GM18499 (cell line): Measurements from ENCODE around the gene RARRES2.
"Not testable (repeated sequence)": the region's sequence is repeated elsewhere in the genome, so short reads cannot be mapped to it uniquely, and the experiment has no call there.

Source experiments
- ATAC-seq: cut with Tn5 transposase; IDR thresholded peaks from one replicate; pipeline ENCODE4 v1.9.1; 2021; ENCODE audit warnings: moderate number of reproducible peaks; ENCODE audit not compliant: insufficient read depth, unreplicated experiment

Gene RARRES2

DNA sequence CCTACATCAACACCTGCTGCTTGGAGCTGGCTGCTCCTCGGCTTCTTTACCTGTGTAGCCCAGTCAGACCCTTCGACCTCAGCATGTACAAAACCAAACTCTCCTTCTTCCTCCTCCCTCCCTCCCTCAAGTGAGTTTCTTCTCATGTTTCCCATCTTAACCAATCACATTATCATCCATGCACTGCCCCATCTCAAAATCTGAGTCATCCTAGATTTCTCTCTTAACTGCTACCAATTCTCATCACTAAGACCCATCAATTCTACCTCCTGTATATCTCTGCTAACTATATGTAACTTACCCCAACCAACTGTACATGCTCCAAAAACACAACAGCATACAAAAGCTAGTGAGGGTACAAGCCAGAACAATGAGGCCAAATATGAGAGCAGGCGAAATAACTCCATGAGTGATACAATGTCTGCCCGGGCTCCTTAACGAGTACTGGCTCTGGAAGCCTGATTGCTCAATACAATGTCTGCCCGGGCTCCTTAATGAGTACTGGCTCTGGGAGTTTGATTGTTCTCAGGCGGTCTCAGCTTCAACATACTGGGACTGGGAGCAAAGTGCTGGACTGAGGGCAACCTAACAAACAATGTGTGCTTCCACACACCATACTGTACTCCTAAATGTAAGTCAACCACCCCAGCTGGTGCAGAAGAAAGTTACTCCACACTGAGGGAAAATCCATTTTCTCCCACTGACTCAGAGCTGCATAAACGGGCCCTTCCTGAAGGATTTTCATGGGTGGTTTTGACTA, 36.8 kb downstream of the RARRES2 start:
- not testable (repeated sequence) for ATAC-seq

- not testable (repeated sequence) for ATAC-seq
Observed at GRCh38 chr7:150302908-150303310, 38.5 kb downstream of the RARRES2 start.

DNA sequence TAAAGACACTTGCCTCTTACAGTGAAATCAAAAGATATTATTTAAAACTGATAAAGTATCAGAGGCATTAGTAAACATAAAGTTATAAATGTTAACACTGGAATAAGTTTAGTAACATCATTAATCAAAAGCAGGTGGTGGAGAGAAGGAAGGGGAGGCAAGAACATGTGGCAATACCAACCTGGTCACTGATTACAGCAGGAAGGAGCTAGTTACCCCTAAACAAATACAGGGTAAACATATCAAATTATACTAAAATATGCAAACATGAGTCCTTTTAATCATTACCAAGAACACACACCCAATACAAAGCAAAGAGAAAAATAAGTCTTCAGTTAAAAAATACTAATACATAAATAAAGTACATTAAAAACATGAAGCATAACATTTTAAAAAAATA, 43.5 kb downstream of the RARRES2 start:
- ATAC-seq = not testable (repeated sequence)

GRCh38 chr7:150296802-150297201, 44.6 kb downstream of the RARRES2 start:
- not testable (repeated sequence) for ATAC-seq

GRCh38 chr7:150295614-150296013, 45.8 kb downstream of the RARRES2 start:
- not testable (repeated sequence) for ATAC-seq

DNA sequence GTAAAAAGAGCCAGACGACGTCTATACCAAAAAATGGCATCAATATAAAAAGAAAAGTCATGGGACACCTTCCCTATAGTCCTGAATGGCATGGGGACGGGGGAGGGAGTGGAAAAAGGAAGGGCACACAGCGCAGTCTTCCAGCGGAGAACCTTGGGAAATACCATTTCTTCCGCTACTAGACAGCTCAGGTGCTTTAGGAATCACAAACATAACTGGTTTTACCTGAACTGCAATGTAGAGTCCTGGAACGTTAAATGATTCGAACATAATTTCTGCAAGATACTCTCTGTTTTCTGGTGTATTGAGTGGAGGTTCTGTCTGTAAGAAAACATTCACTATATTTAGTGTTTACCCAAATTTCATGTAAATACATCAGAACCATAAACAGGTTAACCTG, 46.4 kb downstream of the RARRES2 start:
- not testable (repeated sequence) for ATAC-seq

DNA sequence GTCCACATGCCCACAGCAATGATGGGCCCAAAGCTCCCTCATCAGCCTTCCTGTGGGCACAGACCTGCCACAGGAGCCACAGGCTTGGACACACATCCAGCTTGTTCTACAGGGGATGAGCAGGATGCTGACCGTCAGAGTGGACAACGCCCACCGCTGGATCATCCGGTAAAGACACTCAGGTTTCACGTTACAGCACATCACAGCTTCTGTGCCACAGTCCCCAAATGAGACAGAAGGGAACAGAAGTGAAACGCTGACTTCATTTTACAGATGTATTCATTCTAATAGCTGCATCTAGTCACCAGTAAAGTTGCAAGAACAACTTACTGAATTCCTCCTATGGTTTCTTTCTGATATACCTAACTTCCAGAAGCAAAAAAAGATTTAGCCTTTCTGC, 51.1 kb downstream of the RARRES2 start:
- not testable (repeated sequence) for ATAC-seq

DNA sequence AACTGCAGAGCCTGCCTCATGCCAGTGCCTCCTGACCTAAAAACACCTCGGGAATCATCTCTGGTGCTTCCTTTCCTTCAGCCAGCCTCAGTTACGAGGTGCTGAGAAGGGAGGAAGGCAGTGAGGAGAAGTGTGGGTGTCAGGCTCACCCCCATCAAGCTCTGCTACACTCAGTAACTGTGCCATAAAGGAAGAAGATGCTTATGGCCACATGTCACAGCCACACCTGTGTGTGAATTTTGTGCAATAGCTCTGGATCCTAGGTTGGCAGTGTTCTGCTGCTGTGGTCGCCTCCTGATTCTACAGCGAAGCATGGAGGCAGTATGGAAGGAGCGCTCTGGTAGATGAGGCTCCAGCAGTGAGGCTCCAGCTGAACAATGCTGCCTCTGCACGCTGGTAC, 52.6 kb downstream of the RARRES2 start:
- not testable (repeated sequence) for ATAC-seq
